Mucosa of rectum (tissue), 2 donors: ENCODE results near the gene SPTSSB.

Experiments used
- H3K27ac ChIP-seq, 2 donors: one replicate each; pipeline ENCODE4 v1.7.0; 2013; ENCODE audit warnings: inconsistent platforms in 2 of 2, low read depth in 2 of 2, low read length in 2 of 2
- H3K27me3 ChIP-seq, 2 donors: one replicate each; pipeline ENCODE4 v1.7.0; 2013; ENCODE audit warnings: low read length in 2 of 2; ENCODE audit not compliant: control insufficient read depth in 2 of 2, insufficient read depth in 2 of 2
- H3K36me3 ChIP-seq, 2 donors: one replicate each; pipeline ENCODE4 v1.7.0; 2013; ENCODE audit warnings: low read length in 2 of 2; ENCODE audit not compliant: control insufficient read depth in 2 of 2, insufficient read depth in 2 of 2
- H3K4me1 ChIP-seq, 2 donors: one replicate each; pipeline ENCODE4 v1.7.0; 2013; ENCODE audit warnings: low read length in 2 of 2, mild to moderate bottlenecking in 1 of 2; ENCODE audit not compliant: control insufficient read depth in 2 of 2, insufficient read depth in 2 of 2
- H3K4me3 ChIP-seq, 2 donors: one replicate each; pipeline ENCODE4 v1.7.0; 2013; ENCODE audit warnings: low read length in 2 of 2
- H3K9ac ChIP-seq, 2 donors: one replicate each; pipeline ENCODE4 v1.7.0; 2013; ENCODE audit warnings: low read length in 2 of 2, low read depth in 1 of 2, mild to moderate bottlenecking in 1 of 2
- H3K9me3 ChIP-seq, 2 donors: one replicate each; pipeline ENCODE4 v1.7.0; 2013; ENCODE audit warnings: low read length in 2 of 2; ENCODE audit not compliant: control insufficient read depth in 2 of 2
- donor health status: healthy.
- donor health status: Normal muscosa, but diverticular disease.

The SPTSSB gene

GRCh38 chr3:161355508-161355907, 15.8 kb downstream of the SPTSSB start:
- H3K4me3 ChIP-seq = no peak overlapping the region
- H3K9ac ChIP-seq = no peak overlapping the region
- H3K36me3 ChIP-seq = no peaks in the 10 kb centered on the region
- no peaks in the 10 kb centered on the region for H3K4me1 ChIP-seq
- no peaks in the 10 kb centered on the region for H3K27me3 ChIP-seq
- H3K9me3 ChIP-seq = no peaks in the 10 kb centered on the region
- H3K27ac ChIP-seq = no peak overlapping the region

DNA sequence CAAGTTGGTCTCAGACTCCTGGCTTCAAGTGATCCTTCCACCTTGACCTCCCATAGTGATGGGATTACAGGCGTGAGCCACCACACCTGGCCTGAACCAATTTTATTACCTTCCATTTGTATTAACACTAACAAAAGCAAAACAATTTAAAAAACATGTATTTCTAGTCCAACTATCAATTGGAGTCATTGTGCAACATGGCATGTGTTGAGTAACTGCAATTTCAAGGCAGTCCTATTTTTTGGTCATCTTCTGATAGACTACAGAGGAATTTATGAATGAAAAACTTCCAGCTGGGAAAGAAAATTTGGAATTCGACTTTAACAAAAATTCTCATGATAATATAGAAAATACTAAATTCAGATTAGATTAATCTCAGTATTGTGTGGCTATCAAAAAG, 16.8 kb downstream of the SPTSSB start:
- no peak overlapping the region for H3K27ac ChIP-seq

DNA sequence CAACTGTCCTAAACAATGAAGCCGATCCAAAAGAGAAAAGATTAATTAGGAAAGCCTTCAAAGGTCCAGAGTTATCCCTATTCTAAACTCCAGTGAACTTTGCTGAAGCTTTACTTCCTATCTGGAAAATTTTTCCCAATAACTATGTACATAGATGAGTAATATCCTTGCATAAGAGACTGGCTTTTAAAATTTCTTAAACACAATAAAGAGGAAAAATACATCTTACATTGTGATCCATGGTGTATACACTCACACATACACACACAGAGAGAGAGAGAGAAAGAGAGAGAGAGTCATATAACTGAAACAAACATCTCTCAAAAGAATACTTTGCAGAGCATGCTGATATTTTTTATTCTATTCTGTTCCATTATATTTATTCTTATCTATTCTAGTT, 20.0 kb downstream of the SPTSSB start:
- no peak overlapping the region for H3K27ac ChIP-seq
- no peak overlapping the region for H3K9ac ChIP-seq
- no peak overlapping the region for H3K4me3 ChIP-seq
- no peaks in the 10 kb centered on the region for H3K36me3 ChIP-seq
- H3K9me3 ChIP-seq = no peaks in the 10 kb centered on the region
- no peaks in the 10 kb centered on the region for H3K27me3 ChIP-seq
- H3K4me1 ChIP-seq = no peaks in the 10 kb centered on the region

More for the DNA sequence above, 16.8 kb downstream of the SPTSSB start:
- Histone ChIP-seq H3K9me3 (no peaks in the 10 kb centered on the region), H3K9ac (no peak overlapping the region), H3K27me3 (no peaks in the 10 kb centered on the region), H3K36me3 (no peaks in the 10 kb centered on the region), H3K4me3 (no peak overlapping the region), H3K4me1 (no peaks in the 10 kb centered on the region)

- Histone ChIP-seq H3K4me1 (no peaks in the 10 kb centered on the region), H3K27ac (no peak overlapping the region), H3K9me3 (no peaks in the 10 kb centered on the region), H3K27me3 (no peaks in the 10 kb centered on the region), H3K4me3 (no peak overlapping the region), H3K36me3 (no peaks in the 10 kb centered on the region), H3K9ac (no peak overlapping the region)
Measured at GRCh38 chr3:161350916-161351315, 20.4 kb downstream of the SPTSSB start.

- no peaks in the 10 kb centered on the region for H3K27me3 ChIP-seq
- no peak overlapping the region for H3K9ac ChIP-seq
- no peak overlapping the region for H3K27ac ChIP-seq
- H3K4me1 ChIP-seq = no peaks in the 10 kb centered on the region
- no peak overlapping the region for H3K4me3 ChIP-seq
- no peaks in the 10 kb centered on the region for H3K36me3 ChIP-seq
- H3K9me3 ChIP-seq = no peaks in the 10 kb centered on the region
Measured at GRCh38 chr3:161349529-161350312, 21.6 kb downstream of the SPTSSB start.

DNA sequence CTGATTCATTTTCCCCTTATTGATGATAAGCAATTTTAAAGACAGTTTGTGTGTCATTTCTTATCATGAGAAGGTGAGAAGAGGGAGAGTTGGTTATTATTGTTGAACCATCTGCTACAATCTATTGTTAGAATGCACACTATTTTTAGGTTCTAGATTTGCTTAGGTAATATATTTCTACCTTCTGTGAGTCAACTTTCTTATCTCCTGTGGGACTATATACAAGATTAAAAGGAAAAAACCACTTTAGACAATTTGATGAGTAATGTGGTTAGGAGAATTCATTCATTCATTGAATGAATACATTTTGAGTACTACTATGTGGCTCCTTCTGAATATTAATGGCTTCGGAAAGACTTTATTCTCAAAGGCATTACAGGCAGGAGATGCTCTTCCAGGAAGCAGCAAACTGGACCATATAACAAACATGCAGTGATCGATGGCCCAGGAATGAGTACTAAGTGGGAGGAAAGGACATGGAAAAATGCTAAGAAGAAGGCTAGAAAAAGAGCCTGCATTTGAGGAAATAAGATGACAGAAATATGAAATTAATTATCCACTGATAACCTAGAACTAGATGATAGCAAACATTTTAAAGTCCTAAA, 22.4 kb downstream of the SPTSSB start:
- no peak overlapping the region for H3K27ac ChIP-seq
- H3K36me3 ChIP-seq = no peaks in the 10 kb centered on the region
- no peaks in the 10 kb centered on the region for H3K27me3 ChIP-seq
- no peak overlapping the region for H3K9ac ChIP-seq
- H3K4me3 ChIP-seq = no peak overlapping the region
- no peaks in the 10 kb centered on the region for H3K9me3 ChIP-seq
- no peaks in the 10 kb centered on the region for H3K4me1 ChIP-seq

- Histone ChIP-seq H3K4me1 (no peaks in the 10 kb centered on the region), H3K4me3 (no peak overlapping the region), H3K9ac (no peak overlapping the region), H3K36me3 (no peaks in the 10 kb centered on the region), H3K27ac (no peak overlapping the region), H3K27me3 (no peaks in the 10 kb centered on the region), H3K9me3 (no peaks in the 10 kb centered on the region)
Measured at GRCh38 chr3:161347726-161348125, 23.6 kb downstream of the SPTSSB start.

DNA sequence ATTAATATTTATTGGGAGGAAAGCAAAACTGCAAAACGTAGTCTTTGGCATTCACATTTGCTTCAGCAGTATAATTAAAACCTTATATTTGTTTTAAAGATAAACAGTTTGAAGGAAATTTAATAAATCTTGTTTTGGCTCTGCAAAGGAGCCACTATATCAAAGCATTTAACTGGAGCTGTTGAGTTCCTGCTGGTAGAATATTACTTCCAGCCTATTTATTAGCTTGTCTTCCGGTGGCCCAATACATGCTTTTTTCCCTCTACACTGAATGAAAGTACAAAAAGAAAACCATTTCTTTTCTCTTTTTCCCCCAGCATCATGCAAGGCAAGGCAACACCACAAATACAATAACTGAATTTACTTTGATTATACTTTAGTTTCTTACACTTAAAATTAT, 26.3 kb downstream of the SPTSSB start:
- Histone ChIP-seq H3K4me3 (no peak overlapping the region), H3K9ac (no peak overlapping the region), H3K27me3 (no peaks in the 10 kb centered on the region), H3K27ac (no peak overlapping the region), H3K4me1 (no peaks in the 10 kb centered on the region), H3K36me3 (no peaks in the 10 kb centered on the region), H3K9me3 (no peaks in the 10 kb centered on the region)

- Histone ChIP-seq H3K27me3 (no peaks in the 10 kb centered on the region), H3K9me3 (no peaks in the 10 kb centered on the region), H3K4me1 (no peaks in the 10 kb centered on the region), H3K36me3 (no peaks in the 10 kb centered on the region), H3K9ac (no peak overlapping the region), H3K27ac (no peak overlapping the region), H3K4me3 (no peak overlapping the region)
Measured at GRCh38 chr3:161343986-161344385, 27.3 kb downstream of the SPTSSB start.

GRCh38 chr3:161343540-161343939, 27.8 kb downstream of the SPTSSB start:
- no peak overlapping the region for H3K27ac ChIP-seq
- H3K4me1 ChIP-seq = no peaks in the 10 kb centered on the region
- H3K27me3 ChIP-seq = no peaks in the 10 kb centered on the region
- no peak overlapping the region for H3K9ac ChIP-seq
- H3K4me3 ChIP-seq = no peak overlapping the region
- no peaks in the 10 kb centered on the region for H3K36me3 ChIP-seq
- no peaks in the 10 kb centered on the region for H3K9me3 ChIP-seq
